Retina (tissue), 1 donor: ENCODE data around the gene LRP1B.

Source experiments
- DNase-seq: peaks from one replicate; pipeline ENCODE4 v3.0.0-alpha.2; 2016

Gene LRP1B

GRCh38 chr2:141065042-141065441 is 1065.8 kb downstream of the LRP1B start:
- no peak for DNase-seq

DNA sequence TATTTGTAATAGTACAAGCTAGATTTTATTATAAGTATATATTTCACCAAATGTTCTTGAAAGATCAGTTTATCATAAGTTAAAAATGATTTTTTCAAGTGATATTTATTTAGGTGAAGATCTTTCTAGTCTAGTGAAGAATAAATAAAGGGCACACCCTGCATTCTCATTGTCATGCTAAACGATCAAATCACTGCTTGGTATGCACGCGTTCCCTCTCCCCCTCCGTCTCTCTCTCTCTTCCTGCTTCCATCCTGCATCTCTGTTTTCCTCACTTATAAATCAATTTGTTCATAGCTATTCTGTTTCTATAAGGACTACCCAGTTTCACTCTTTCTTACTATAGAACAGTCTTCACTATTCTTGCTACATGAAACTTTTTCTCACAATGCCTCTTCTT is 1067.4 kb downstream of the LRP1B start:
- no peak for DNase-seq

GRCh38 chr2:141062443-141062842 is 1068.4 kb downstream of the LRP1B start:
- no peak for DNase-seq

- DNase-seq: no peak
Observed at GRCh38 chr2:141062031-141062430, 1068.8 kb downstream of the LRP1B start.

DNA sequence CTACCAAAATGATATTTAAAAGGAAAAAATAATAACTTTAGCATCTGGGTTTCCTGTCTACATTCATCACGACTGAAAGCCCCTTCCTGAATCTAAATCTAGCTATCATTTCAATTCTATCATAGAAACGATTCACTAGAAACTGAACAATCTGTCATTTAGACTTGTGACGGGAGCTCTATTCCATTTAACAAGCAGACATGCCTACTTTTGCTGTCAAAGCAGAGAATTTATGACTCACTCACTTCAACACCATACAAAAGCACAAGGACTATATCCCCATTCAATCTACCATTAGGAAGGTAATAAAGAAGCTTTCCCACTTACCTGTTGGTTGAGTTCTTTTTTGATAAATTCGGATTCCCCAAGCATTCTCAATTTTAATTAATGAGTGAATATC is 1072.3 kb downstream of the LRP1B start:
- no peak for DNase-seq

GRCh38 chr2:141055531-141055930 is 1075.3 kb downstream of the LRP1B start:
- DNase-seq: no peak

- DNase-seq: no peak
Observed at GRCh38 chr2:141048951-141049350, 1081.9 kb downstream of the LRP1B start.

GRCh38 chr2:141041281-141041680 is 1089.5 kb downstream of the LRP1B start:
- no peak for DNase-seq

- DNase-seq: no peak
Observed at GRCh38 chr2:141038341-141038740, 1092.5 kb downstream of the LRP1B start.

DNA sequence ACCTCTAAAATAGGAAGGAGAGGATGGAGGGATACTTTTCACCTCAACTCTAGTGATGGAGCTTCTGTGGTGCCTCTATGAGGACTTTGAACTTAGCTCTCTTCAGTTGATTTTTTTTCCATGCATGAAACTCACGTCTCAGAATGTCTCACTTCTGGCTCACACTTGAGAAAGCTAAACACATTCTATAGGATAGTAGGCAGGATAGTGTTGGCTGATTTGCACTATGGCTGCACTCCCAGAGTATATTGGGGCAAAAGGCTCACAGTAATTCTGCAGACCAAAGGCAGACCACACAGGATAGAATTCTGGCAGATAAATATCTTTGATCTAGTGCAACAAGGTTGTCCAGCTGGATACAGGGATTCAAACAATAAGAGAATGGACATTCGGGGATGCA is 1093.5 kb downstream of the LRP1B start:
- no peak for DNase-seq

DNA sequence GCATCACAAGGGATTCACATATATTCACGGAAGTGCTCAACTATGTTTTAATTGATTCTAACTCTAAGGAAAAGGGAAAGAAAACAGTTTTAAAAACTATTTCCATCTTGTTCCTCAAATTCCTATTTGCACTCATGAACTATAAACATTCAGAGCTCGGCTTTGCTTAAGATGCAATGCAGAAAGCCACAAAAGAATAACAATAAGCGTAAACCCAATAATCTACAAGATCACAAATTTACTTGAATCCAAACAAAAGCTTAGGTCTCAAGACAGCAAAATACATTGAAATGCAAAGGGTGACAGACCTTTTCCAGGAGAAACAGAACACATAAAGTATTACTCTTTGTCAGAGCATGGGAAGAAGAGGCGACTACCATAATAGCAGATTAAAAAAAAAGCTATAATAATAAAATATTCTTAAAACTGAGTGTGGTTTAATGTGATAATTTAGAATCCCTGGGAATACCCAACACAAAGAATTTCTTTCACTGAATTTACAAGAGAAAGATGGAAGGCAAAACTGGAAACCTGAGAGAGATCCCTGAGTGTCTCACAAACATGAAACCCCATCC is 1094.9 kb downstream of the LRP1B start:
- DNase-seq: no peak

DNA sequence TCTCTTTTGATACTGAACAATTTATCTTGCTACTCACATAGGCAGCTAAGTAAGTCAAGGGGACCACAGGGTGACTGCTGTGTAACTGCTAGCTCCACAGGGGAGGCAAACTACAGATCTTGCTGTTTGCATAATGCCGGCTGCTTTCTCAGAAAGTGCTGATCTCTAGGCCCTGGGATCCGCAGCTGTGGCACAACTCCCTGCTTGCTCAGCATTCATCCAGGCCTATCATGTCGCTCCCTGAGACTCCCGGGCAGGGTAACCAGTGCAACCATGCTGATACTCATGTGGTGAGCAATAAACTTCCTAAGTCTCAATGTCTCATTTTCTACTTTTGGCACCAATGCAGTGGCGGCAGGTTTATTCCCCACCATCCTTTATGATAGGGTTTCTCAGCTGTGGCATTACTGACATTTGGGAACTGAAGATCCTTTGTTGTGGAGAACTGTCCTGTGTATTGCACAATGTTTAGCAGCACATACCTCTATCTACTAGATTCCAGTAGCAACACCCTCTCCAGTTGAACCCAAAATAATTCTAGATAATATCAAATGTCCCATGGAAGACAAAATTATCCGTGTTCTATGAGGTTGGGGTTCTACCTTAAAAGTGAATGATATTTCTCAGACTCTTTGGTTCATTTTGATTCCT is 1101.3 kb downstream of the LRP1B start:
- DNase-seq: no peak

DNA sequence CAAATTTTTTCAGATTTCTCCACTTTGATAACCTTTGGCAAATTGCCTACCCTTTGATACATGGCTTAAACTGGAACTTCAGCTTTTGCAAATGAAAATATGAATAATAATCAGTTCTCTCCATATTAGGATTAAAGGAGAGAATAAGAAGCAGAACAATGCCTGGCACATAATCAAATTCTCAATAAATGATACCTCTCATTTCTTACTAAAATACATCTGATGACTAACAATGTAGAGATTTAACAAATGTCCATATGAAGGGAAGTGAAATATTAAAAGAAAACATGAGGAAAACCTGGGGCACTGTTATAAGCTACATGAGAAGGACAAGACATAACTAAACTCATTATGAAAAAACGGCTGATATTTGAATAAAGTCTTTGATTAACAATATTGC is 1103.6 kb downstream of the LRP1B start:
- no peak for DNase-seq

DNA sequence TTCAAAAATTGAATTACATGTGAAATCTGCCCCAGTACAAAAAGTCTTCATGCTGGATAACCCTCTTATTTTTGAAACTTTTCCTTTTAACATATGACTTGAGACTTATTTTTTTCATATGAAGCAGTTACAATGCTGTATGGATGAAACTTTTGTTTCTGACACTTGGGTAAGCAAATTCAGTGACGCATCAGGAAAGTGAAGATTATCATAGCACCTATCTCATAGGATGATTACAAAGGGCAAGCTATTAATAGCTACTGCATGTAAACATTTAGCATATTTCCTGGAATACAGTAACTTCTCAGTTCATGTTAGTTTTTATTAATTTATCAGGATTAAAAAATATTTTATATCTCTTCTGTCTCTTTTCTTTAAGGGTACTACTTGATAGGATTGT is 1109.2 kb downstream of the LRP1B start:
- no peak for DNase-seq

GRCh38 chr2:141021109-141021508 is 1109.7 kb downstream of the LRP1B start:
- no peak for DNase-seq

GRCh38 chr2:141020346-141020745 is 1110.5 kb downstream of the LRP1B start:
- DNase-seq: no peak

DNA sequence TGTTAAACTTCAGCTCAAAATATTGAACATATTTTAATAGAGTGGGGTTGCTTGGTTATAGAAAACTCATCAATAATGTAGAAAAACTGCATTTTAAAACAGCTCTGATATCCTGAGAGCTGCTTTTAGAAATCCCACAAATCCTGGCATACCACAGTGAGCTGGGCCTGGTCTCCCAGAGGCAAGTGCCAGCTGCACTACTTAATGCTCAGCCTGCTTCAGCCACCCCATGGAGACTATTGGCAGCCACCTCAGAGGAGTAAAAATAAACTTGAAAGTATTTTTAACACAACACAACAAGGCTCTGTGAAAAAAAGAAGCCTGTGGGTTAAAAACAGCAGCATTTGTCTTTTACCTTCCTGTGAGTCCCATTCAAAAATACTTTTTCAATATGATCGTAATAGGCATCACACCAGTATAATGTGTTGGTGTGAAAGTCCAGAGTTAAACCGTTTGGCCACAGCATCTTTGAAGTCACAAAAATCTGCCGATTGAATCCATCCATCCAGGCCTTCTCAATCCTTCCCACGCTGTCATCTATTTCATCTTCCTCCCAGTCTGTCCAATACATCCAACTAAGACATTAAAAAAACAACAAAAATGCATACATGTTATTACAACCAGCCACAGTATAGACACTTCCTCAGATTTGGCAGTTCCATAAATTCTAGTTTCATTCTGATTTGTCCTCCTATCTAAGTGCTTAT is 1115.3 kb downstream of the LRP1B start:
- DNase-seq: peak; percentile 36

DNA sequence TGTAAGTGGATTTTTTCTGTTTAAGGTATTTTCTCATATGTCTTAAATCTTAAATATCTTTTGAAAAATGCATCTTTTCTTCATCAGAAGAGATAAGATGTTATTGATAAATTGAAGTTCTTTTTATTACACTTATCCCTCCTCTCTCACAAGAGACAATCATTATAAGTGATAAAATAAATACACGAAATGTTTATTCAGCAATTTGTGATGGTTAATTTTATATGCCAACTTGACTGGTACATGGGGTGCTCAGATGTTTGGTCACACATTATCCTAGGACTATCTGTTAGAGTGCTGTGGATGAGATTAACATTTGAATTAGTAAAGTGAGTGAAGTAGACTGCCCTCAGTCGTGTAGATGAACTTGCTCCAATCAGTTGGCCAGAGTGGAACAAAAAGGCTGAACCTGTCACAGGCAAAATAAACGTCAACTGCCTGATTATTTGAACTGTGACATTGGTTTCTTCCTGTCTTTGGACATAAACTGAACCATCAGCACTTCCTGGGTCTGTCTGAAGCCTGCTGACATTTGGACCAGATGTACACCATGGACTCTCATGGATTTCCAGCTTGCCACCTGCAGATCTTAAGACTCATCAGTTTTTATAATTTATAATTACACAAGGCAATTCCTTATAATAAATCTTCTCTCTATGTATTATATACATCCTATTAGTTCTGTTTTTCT is 1126.7 kb downstream of the LRP1B start:
- no peak for DNase-seq

DNA sequence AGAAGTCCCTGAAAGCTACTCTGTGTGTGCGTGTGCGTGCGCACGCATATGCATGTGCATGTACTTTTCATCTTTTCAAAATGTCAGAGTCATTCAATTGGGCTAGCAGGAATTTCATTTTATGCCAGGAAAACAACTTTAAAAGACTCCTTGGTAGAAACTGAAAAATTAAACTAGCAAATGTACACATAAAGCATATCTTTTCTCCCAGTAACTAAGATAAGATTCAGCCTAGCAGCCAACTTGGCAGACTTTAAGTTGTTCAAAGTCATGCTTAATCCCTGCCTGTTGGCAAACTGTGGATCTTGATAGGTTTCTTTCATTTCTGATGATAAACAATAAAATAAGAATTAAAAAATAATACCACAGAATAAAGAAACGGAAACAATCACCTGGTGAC is 1129.1 kb downstream of the LRP1B start:
- no peak for DNase-seq

DNA sequence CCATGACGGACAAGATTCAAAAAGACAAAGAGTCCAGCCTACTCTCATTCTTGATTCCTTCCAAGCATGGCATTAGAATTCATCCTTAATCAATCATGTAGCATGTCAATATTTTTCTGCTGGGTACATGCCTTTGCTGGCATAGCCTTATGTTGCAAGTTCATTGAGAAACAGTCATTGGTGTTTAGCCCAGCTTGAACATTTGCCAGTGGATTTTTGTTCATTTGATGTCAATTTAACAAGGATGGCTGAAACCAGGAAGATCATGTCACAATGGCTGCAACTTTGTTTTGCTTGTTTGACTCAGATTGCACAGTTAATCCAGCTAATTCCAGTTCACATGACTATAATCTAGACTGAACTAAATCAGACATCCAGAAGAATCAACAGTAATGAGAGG is 1132.2 kb downstream of the LRP1B start:
- DNase-seq: no peak

DNA sequence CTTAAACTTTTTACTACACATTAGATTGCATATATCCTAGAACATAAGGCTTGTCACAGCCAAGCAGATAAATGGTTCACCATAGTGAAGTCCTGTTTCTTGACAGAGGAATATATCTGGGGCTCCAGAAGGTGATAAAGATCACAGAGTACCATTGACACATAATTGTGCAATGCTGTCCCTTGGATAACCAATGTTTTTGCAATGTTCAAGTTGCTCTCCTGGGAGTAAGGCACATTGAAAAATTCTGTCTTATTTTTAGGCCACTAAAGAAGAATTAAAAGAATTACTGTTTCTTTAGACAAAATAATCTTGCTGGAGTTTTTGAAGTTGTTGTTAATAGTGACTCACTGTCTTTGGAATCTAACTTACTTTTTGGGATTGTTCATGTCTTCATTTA is 1132.8 kb downstream of the LRP1B start:
- DNase-seq: no peak

GRCh38 chr2:140994856-140995255 is 1136.0 kb downstream of the LRP1B start:
- DNase-seq: no peak

- no peak for DNase-seq
Observed at GRCh38 chr2:140990416-140990815, 1140.4 kb downstream of the LRP1B start.

- no peak for DNase-seq
Observed at GRCh38 chr2:140988597-140988996, 1142.2 kb downstream of the LRP1B start.
